GM12878 (cell line): ENCODE data around the gene GUCY1A2. TPM values are rescaled to one million over a fixed set of nuclear protein-coding genes. Genes with fewer than 3 reads are reported as not detected.

Experiments
- ATAC-seq: fragments of 200-7000 bp; cut with Tn5 transposase; 3 replicates; pipeline ENCODE4 v1.9.1; 2020; ENCODE audit warnings: mild to moderate bottlenecking, moderate library complexity
- BruUV-seq: library from RNA; stranded (reverse); fragments of 400-500 nt; replicated peaks from 2 replicates; lab custom pipeline; 2021; lab: Mats Ljungman, UMichigan
- CTCF ChIA-PET: fragments of 300-600 bp; sonication (Branson Sonifier 250); formaldehyde crosslinking; extraction: SDS; loops from one replicate; lab custom pipeline; 2021; ENCODE audit warnings: inconsistent platforms; lab: Yijun Ruan, JAX
- POLR2A ChIA-PET: fragments of 350-600 bp; formaldehyde crosslinking; extraction: SDS; loops from one replicate; lab custom pipeline; 2021; ENCODE audit warnings: inconsistent platforms; lab: Charles Lee
- RAD21 ChIA-PET: fragments of 300-600 bp; sonication (Branson Sonifier 250); formaldehyde crosslinking; loops from one replicate; lab custom pipeline; 2023; ENCODE audit warnings: antibody characterized with exemption; ENCODE audit not compliant: unreplicated experiment; lab: Charles Lee
- SMC1A ChIA-PET: fragments of 300-600 bp; sonication (Branson Sonifier 250); formaldehyde crosslinking; loops from one replicate; lab custom pipeline; 2023; ENCODE audit not compliant: unreplicated experiment, uncharacterized antibody; lab: Charles Lee
- DNase-seq: peaks from one replicate; pipeline ENCODE4 v3.0.0-alpha.2; 2011; ENCODE audit warnings: low read depth, low spot score
- FAIRE-seq: peaks from 3 replicates; lab custom pipeline; 2011; peaks lifted over from hg19 to GRCh38; lab: Jason Lieb, UNC
- H2AFZ ChIP-seq: 2 replicates; pipeline ENCODE4 v1.6.0; 2011; ENCODE audit warnings: low read depth, low read length, control low read depth; ENCODE audit not compliant: control insufficient read depth
- H3K27ac ChIP-seq: 2 replicates; pipeline ENCODE4 v1.5.1; 2011; ENCODE audit warnings: control low read depth; ENCODE audit not compliant: control insufficient read depth, insufficient read depth
- H3K27me3 ChIP-seq, 2 experiments: replicated peaks in 1 of 2; 2 replicates each; pipeline versions ENCODE4 v1.6.0 to v1.6.1; 2011; ENCODE audit warnings: low read length in 1 of 2; ENCODE audit not compliant: control insufficient read depth in 2 of 2, insufficient read depth in 2 of 2
- H3K36me3 ChIP-seq, 2 experiments: 2 replicates each; pipeline ENCODE4 v1.5.1; 2011; ENCODE audit warnings: low read length in 1 of 2; ENCODE audit not compliant: control insufficient read depth in 2 of 2, insufficient read depth in 2 of 2
- H3K4me1 ChIP-seq: 2 replicates; pipeline ENCODE4 v1.6.1; 2011; ENCODE audit warnings: mild to moderate bottlenecking, low read length, moderate library complexity, mixed read lengths; ENCODE audit not compliant: control insufficient read depth, insufficient read depth
- H3K4me2 ChIP-seq: 2 replicates; pipeline ENCODE4 v1.6.0; 2011; ENCODE audit warnings: control low read depth; ENCODE audit not compliant: control insufficient read depth, insufficient read depth
- H3K4me3 ChIP-seq: fragments of 200-600 bp; sonication (generic); 2 replicates; pipeline ENCODE4 v1.5.1; 2016
- H3K79me2 ChIP-seq: 2 replicates; pipeline ENCODE4 v1.6.0; 2011; ENCODE audit warnings: low read length; ENCODE audit not compliant: control insufficient read depth, insufficient read depth
- H3K9ac ChIP-seq: 2 replicates; pipeline ENCODE4 v1.8.0; 2011; ENCODE audit warnings: low read length, control low read depth, mixed read lengths; ENCODE audit not compliant: control insufficient read depth, insufficient read depth
- H3K9me3 ChIP-seq: replicated peaks from 3 replicates; pipeline ENCODE4 v1.5.1; 2011; ENCODE audit warnings: mild to moderate bottlenecking, low read length; ENCODE audit not compliant: control insufficient read depth, insufficient read depth
- H4K20me1 ChIP-seq: 2 replicates; pipeline ENCODE4 v1.6.0; 2011; ENCODE audit not compliant: control insufficient read depth, insufficient read depth
- FOS ChIP-seq: IDR thresholded peaks from 3 replicates; pipeline ENCODE4 v1.6.1; 2011; ENCODE audit warnings: borderline replicate concordance; ENCODE audit not compliant: insufficient read length; ENCODE audit errors: extremely low read depth
- JUNB ChIP-seq: IDR thresholded peaks from 2 replicates; pipeline ENCODE4 v1.6.1; 2016; ENCODE audit warnings: antibody characterized with exemption, mild to moderate bottlenecking
- SUZ12 ChIP-seq: fragments of 200-600 bp; sonication (generic); IDR thresholded peaks from one replicate; pipeline ENCODE4 v1.6.1; 2018; ENCODE audit warnings: antibody characterized with exemption, mild to moderate bottlenecking; ENCODE audit not compliant: unreplicated experiment
- ZNF592 ChIP-seq: fragments of 450-650 bp; IDR thresholded peaks from 2 replicates; pipeline ENCODE4 v1.6.1; 2017; ENCODE audit warnings: mild to moderate bottlenecking, moderate library complexity
- WGBS: methylation state at CpG from one replicate; pipeline ENCODE4 v1.1.6; 2016; ENCODE audit warnings: low lambda C conversion rate; ENCODE audit not compliant: insufficient replicate concordance, insufficient coverage; ENCODE audit errors: missing lambda C conversion rate; 5-methylcytosine and 5-hydroxymethylcytosine counted together
- in situ Hi-C: fragments of 300-500 bp; cut with MboI; formaldehyde crosslinking; loops from 9 replicates; pipeline ENCODE4 v1.14.3; 2018; ENCODE audit warnings: mixed read lengths
- intact Hi-C: fragments of 100-400 bp; cut with micrococcal nuclease; formaldehyde crosslinking; loops from one replicate; pipeline ENCODE4 v1.14.2; 2022; ENCODE audit not compliant: unreplicated experiment
- polyA plus RNA-seq, 11 experiments: library from polyadenylated mRNA; depleted of rRNA in 4 of 11; unstranded in 6 of 11; stranded (reverse) in 5 of 11; fragments of >200 nt; fragmentation: Nextera tagmentation in 4 of 11; fragmentation: Illumina TruSeq in 1 of 11; extraction: Ambion mirVana in 4 of 11; extraction: Trizol in 1 of 11; gene quantifications; 1 replicate in 1 of 11; 2 replicates in 10 of 11; pipeline versions ENCODE4 v1.2.1 to v1.2.3, GENCODE V29; 2011 to 2016; ENCODE audit warnings: inconsistent platforms in 2 of 11, missing spikeins in 2 of 11, low read depth in 1 of 11
- total RNA-seq, 4 experiments: library from RNA; depleted of rRNA in 3 of 4; stranded (reverse); fragments of >200 nt in 3 of 4; fragmentation: Illumina TruSeq in 1 of 4; extraction: Trizol in 1 of 4; gene quantifications; 2 replicates each; pipeline versions ENCODE4 v1.2.1 to v1.2.3, GENCODE V29; 2013 to 2021

The GUCY1A2 gene
- total and polyA plus RNA-seq, 10 of the 15 experiments (the other 5 are each of a cell fraction or from before 2014, with no cell fraction given) = under 0.01 to 0.03 (median under 0.01) TPM; not detected in 4

GRCh38 chr11:106681435-106681834, 336.8 kb downstream of the GUCY1A2 start:
- no peaks in the 10 kb centered on the region for H4K20me1 ChIP-seq
- POLR2A ChIA-PET = no interaction called here
- BruUV-seq = no TSS peak
- H3K4me2 ChIP-seq = no peak overlapping the region
- CTCF ChIA-PET = no interaction called here
- H3K27me3 ChIP-seq = no peaks in the 10 kb centered on the region
- ATAC-seq (no peak), DNase-seq (no peak), FAIRE-seq (no peak)
- no peak overlapping the region for H2AFZ ChIP-seq
- no peak overlapping the region for H3K9ac ChIP-seq
- in situ Hi-C loops (no loop called here), intact Hi-C loops (no loop called here)
- WGBS = 0% methylated on average over 2 of the region's 2 CpGs
- no peaks in the 10 kb centered on the region for H3K9me3 ChIP-seq
- H3K79me2 ChIP-seq = no peaks in the 10 kb centered on the region
- no peak for TF ChIP-seq FOS
- TF ChIP-seq JUNB = no peak
- no peak for TF ChIP-seq SUZ12
- no peak for TF ChIP-seq ZNF592
- SMC1A ChIA-PET = interaction anchor here (1.1 to 1.5 kb wide), 2 partner anchors 11 to 30 kb away, joined by 3 read pairs; no protein-coding TSS in a partner anchor
- no peaks in the 10 kb centered on the region for H3K36me3 ChIP-seq
- H3K27ac ChIP-seq = no peak overlapping the region
- no peaks in the 10 kb centered on the region for H3K4me1 ChIP-seq
- RAD21 ChIA-PET = no interaction called here
- no peak overlapping the region for H3K4me3 ChIP-seq
